Spleen (tissue), 11 donors: ENCODE results near the gene GALNT18. TPM values are rescaled to one million over a fixed set of nuclear protein-coding genes. Genes with fewer than 3 reads are reported as not detected.
A peak's percentile ranks its signal among the peaks of the same experiment; 100 is the strongest.

Experiments
- DNase-seq: peaks from one replicate; pipeline ENCODE4 v3.0.0-alpha.2; 2020
- H3K27ac ChIP-seq, 8 donors: fragments of 200-600 bp; sonication (generic) in 7 of 8; 1 replicate in 4 of 8; 2 replicates in 4 of 8; pipeline versions ENCODE4 v1.5.0 to v1.8.0; 2016 to 2021; ENCODE audit warnings: inconsistent platforms in 4 of 8, mild to moderate bottlenecking in 4 of 8, moderate library complexity in 1 of 8
- H3K27me3 ChIP-seq, 7 donors: fragments of 200-600 bp; sonication (generic) in 6 of 7; replicated peaks in 1 of 7; 1 replicate in 4 of 7; 2 replicates in 3 of 7; pipeline versions ENCODE4 v1.5.0 to v1.8.0; 2016 to 2021; ENCODE audit warnings: inconsistent platforms in 3 of 7, mild to moderate bottlenecking in 1 of 7
- H3K36me3 ChIP-seq, 6 donors: fragments of 200-600 bp; sonication (generic) in 5 of 6; 1 replicate in 4 of 6; 2 replicates in 2 of 6; pipeline versions ENCODE4 v1.5.0 to v1.8.0; 2016 to 2021; ENCODE audit warnings: inconsistent platforms in 2 of 6
- H3K4me1 ChIP-seq, 6 donors: fragments of 200-600 bp; sonication (generic) in 5 of 6; 1 replicate in 3 of 6; 2 replicates in 3 of 6; pipeline versions ENCODE4 v1.5.0 to v1.8.0; 2016 to 2021; ENCODE audit warnings: inconsistent platforms in 3 of 6
- H3K4me3 ChIP-seq, 8 donors: fragments of 200-600 bp; sonication (generic) in 7 of 8; 1 replicate in 4 of 8; 2 replicates in 4 of 8; pipeline versions ENCODE4 v1.5.0 to v1.8.0; 2016 to 2021; ENCODE audit warnings: inconsistent platforms in 4 of 8, mild to moderate bottlenecking in 4 of 8, moderate library complexity in 2 of 8
- H3K9me3 ChIP-seq, 8 donors: fragments of 200-600 bp; sonication (generic) in 7 of 8; 1 replicate in 4 of 8; 2 replicates in 4 of 8; pipeline versions ENCODE4 v1.5.0 to v1.8.0; 2016 to 2021; ENCODE audit warnings: inconsistent platforms in 4 of 8
- CTCF ChIP-seq, 11 experiments: fragments of 200-600 bp in 7 of 11; fragments of 450-650 bp in 4 of 11; sonication (generic) in 4 of 11; IDR thresholded peaks in 8 of 11; conservative IDR thresholded peaks in 3 of 11; 1 replicate in 7 of 11; 2 replicates in 4 of 11; pipeline versions ENCODE4 v1.4.0 to v1.8.0; 2016 to 2021; ENCODE audit warnings: antibody characterized with exemption in 11 of 11, inconsistent platforms in 4 of 11, mild to moderate bottlenecking in 1 of 11
- POLR2A ChIP-seq, 3 donors: fragments of 450-650 bp; IDR thresholded peaks; one replicate each; pipeline ENCODE4 v1.5.1; 2017; ENCODE audit warnings: antibody characterized with exemption in 3 of 3, mild to moderate bottlenecking in 1 of 3
- POLR2AphosphoS5 ChIP-seq, 3 donors: sonication (generic); formaldehyde crosslinking; IDR thresholded peaks; one replicate each; pipeline ENCODE4 v1.5.1; 2017; ENCODE audit warnings: antibody characterized with exemption in 3 of 3
- WGBS, 5 donors: extraction: QIAGEN DNeasy Blood & Tissue Kit in 3 of 5; methylation state at CpG; one replicate each; pipeline versions ENCODE4 v1.1.5 to v1.1.7; 2013 to 2018; 5-methylcytosine and 5-hydroxymethylcytosine counted together
- intact Hi-C: fragments of 100-400 bp; cut with DNase I; formaldehyde crosslinking; loops from one replicate; pipeline ENCODE4 v1.15.0; 2023; ENCODE audit warnings: low total_unique reads
- polyA plus RNA-seq, 3 donors: library from polyadenylated mRNA; stranded (reverse); fragments of 200-250 nt; gene quantifications; one replicate each; pipeline ENCODE4 v1.2.1, GENCODE V29; 2013
- total RNA-seq, 7 donors: library from RNA; depleted of rRNA in 3 of 7; stranded (reverse); fragments of >200 nt in 3 of 7; fragmentation: NEBNext Ultra II Directional in 4 of 7; extraction: Animal tissue kit (Norgen Biotek cat#: 25700) in 4 of 7; gene quantifications; one replicate each; pipeline versions ENCODE4 v1.1.0 to v1.2.1, GENCODE V29; 2016 to 2021
- donor health status: healthy with polysubstance abuse.
- donor health status: DM: no; HTN: no; CAD: no; lungs with moderate emphysema.
- donor health status: DM: no; HTN: no; CAD: no.
- donor health status: Bipolar disorder and iron deficiency.
- donor health status: healthy.
- donor health status: DM: no; HTN: no; CAD: no.
- donor health status: DM: yes; HTN: yes; CAD: no.

The GALNT18 gene
- total and polyA plus RNA-seq, 10 donors: 0.87 to 6.9 (median 3.9) TPM

GRCh38 chr11:11281626-11282025, 340.2 kb downstream of the GALNT18 start:
- WGBS, 5 donors: 72 to 94% (median 86%) methylated on average over 5 of the region's 5 CpGs
- Histone ChIP-seq H3K4me1 (no peaks in the 10 kb centered on the region), H3K36me3 (no peaks in the 10 kb centered on the region), H3K4me3 (no peak overlapping the region), H3K27me3 (peaks cover 0 to 8% (median 0%) of the 10 kb centered on the region in 7 donors), H3K9me3 (no peaks in the 10 kb centered on the region), H3K27ac (no peak overlapping the region)
- intact Hi-C loops: no loop called here
- DNase-seq: no peak
- TF ChIP-seq POLR2AphosphoS5 (IDR thresholded peaks at IDR 0.05): no peak
- no peak for TF ChIP-seq CTCF (IDR thresholded peaks at IDR 0.05 in 8 of 11, conservative IDR thresholded peaks at IDR 0.05 in 3 of 11)
- no peak for TF ChIP-seq POLR2A (IDR thresholded peaks at IDR 0.05)

- peaks cover 0 to 8% (median 0%) of the 10 kb centered on the region in 7 donors for H3K27me3 ChIP-seq
- no peak for DNase-seq
- no peaks in the 10 kb centered on the region for H3K36me3 ChIP-seq
- H3K4me1 ChIP-seq: no peaks in the 10 kb centered on the region
- H3K9me3 ChIP-seq: no peaks in the 10 kb centered on the region
- 94 to 98% (median 95%) methylated on average over 5 of the region's 5 CpGs for WGBS, 5 donors
- no peak overlapping the region for H3K27ac ChIP-seq
- no peak overlapping the region for H3K4me3 ChIP-seq
- intact Hi-C loops: no loop called here
- TF ChIP-seq POLR2A (IDR thresholded peaks at IDR 0.05): no peak
- no peak for TF ChIP-seq CTCF (IDR thresholded peaks at IDR 0.05 in 8 of 11, conservative IDR thresholded peaks at IDR 0.05 in 3 of 11)
- no peak for TF ChIP-seq POLR2AphosphoS5 (IDR thresholded peaks at IDR 0.05)
Measured at GRCh38 chr11:11280826-11281225, 341.0 kb downstream of the GALNT18 start.

GRCh38 chr11:11279956-11280689, 341.7 kb downstream of the GALNT18 start:
- no peaks in the 10 kb centered on the region for H3K9me3 ChIP-seq
- peak; percentile 44 for DNase-seq
- TF ChIP-seq CTCF (IDR thresholded peaks at IDR 0.05 in 8 of 11, conservative IDR thresholded peaks at IDR 0.05 in 3 of 11) (no peak), POLR2A (IDR thresholded peaks at IDR 0.05) (no peak), POLR2AphosphoS5 (IDR thresholded peaks at IDR 0.05) (no peak)
- H3K4me1 ChIP-seq: no peaks in the 10 kb centered on the region
- H3K27me3 ChIP-seq: peaks cover 0 to 8% (median 0%) of the 10 kb centered on the region in 7 donors
- WGBS, 5 donors: 58 to 63% (median 60%) methylated on average over 11 of the region's 11 CpGs
- H3K36me3 ChIP-seq: no peaks in the 10 kb centered on the region
- no peak overlapping the region for H3K27ac ChIP-seq
- intact Hi-C loops: no loop called here
- no peak overlapping the region for H3K4me3 ChIP-seq

- WGBS, 5 donors: 77 to 100% (median 90%) methylated on average over 1 of the region's 1 CpG
- H3K27ac ChIP-seq: no peak overlapping the region
- H3K4me3 ChIP-seq: no peak overlapping the region
- no peaks in the 10 kb centered on the region for H3K9me3 ChIP-seq
- intact Hi-C loops: no loop called here
- TF ChIP-seq POLR2A (IDR thresholded peaks at IDR 0.05) (no peak), CTCF (IDR thresholded peaks at IDR 0.05 in 8 of 11, conservative IDR thresholded peaks at IDR 0.05 in 3 of 11) (no peak), POLR2AphosphoS5 (IDR thresholded peaks at IDR 0.05) (no peak)
- H3K36me3 ChIP-seq: no peaks in the 10 kb centered on the region
- peaks cover 0 to 3% (median 0%) of the 10 kb centered on the region in 7 donors for H3K27me3 ChIP-seq
- no peaks in the 10 kb centered on the region for H3K4me1 ChIP-seq
- no peak for DNase-seq
Measured at GRCh38 chr11:11272254-11272653, 349.6 kb downstream of the GALNT18 start.
